ENCODE results near the gene RALB.

Gene RALB

GRCh38 chr2:120260736-120261135, 8.1 kb downstream of the RALB start:
- TF ChIP-seq USF1 (IDR thresholded peaks at IDR 0.05) (no peak), CREB1 (IDR thresholded peaks at IDR 0.05; ENCODE audit: low read depth) (no peak), YY1 (IDR thresholded peaks at IDR 0.05; ENCODE audit: low read depth) (no peak), EP300 (IDR thresholded peaks at IDR 0.05; ENCODE audit: borderline replicate concordance) (no peak), TCF12 (IDR thresholded peaks at IDR 0.05; ENCODE audit: low read depth) (no peak), ZBTB7A (IDR thresholded peaks at IDR 0.05; ENCODE audit: low read depth) (no peak), REST (IDR thresholded peaks at IDR 0.05; ENCODE audit: low read depth) (no peak), EGR1 (IDR thresholded peaks at IDR 0.05) (no peak), TAF1 (IDR thresholded peaks at IDR 0.05; ENCODE audit: low read depth) (no peak), NFIC (IDR thresholded peaks at IDR 0.05) (no peak), FOXM1 (IDR thresholded peaks at IDR 0.05; ENCODE audit: borderline replicate concordance, low read depth) (no peak), MAX (IDR thresholded peaks at IDR 0.05) (no peak), RAD21 (IDR thresholded peaks at IDR 0.05; ENCODE audit: low read depth) (no peak)

GRCh38 chr2:120261387-120262006, 8.8 kb downstream of the RALB start:
- no peak for TF ChIP-seq TEAD4 (IDR thresholded peaks at IDR 0.05)
- TF ChIP-seq REST (IDR thresholded peaks at IDR 0.05; ENCODE audit: low read depth), result no peak
- no peak for TF ChIP-seq USF1 (IDR thresholded peaks at IDR 0.05)
- no peak for TF ChIP-seq EP300 (IDR thresholded peaks at IDR 0.05; ENCODE audit: borderline replicate concordance)
- TF ChIP-seq YY1 (IDR thresholded peaks at IDR 0.05; ENCODE audit: low read depth), result no peak
- no peak for TF ChIP-seq CEBPB (IDR thresholded peaks at IDR 0.05)
- TF ChIP-seq CREB1 (IDR thresholded peaks at IDR 0.05; ENCODE audit: low read depth), result no peak
- TF ChIP-seq TCF12 (IDR thresholded peaks at IDR 0.05; ENCODE audit: low read depth), result no peak
- no peak for TF ChIP-seq EGR1 (IDR thresholded peaks at IDR 0.05)
- TF ChIP-seq RAD21 (IDR thresholded peaks at IDR 0.05; ENCODE audit: low read depth), result no peak
- no peak for TF ChIP-seq TAF1 (IDR thresholded peaks at IDR 0.05; ENCODE audit: low read depth)
- TF ChIP-seq FOXM1 (IDR thresholded peaks at IDR 0.05; ENCODE audit: borderline replicate concordance, low read depth), result no peak
- TF ChIP-seq ZBTB7A (IDR thresholded peaks at IDR 0.05; ENCODE audit: low read depth), result no peak
- no peak for TF ChIP-seq MAX (IDR thresholded peaks at IDR 0.05)
- no peak for TF ChIP-seq NFIC (IDR thresholded peaks at IDR 0.05)

- no peak for TF ChIP-seq TEAD4 (IDR thresholded peaks at IDR 0.05)
- no peak for TF ChIP-seq CEBPB (IDR thresholded peaks at IDR 0.05)
- TF ChIP-seq REST (IDR thresholded peaks at IDR 0.05; ENCODE audit: low read depth), result no peak
- no peak for TF ChIP-seq CREB1 (IDR thresholded peaks at IDR 0.05; ENCODE audit: low read depth)
- TF ChIP-seq TCF12 (IDR thresholded peaks at IDR 0.05; ENCODE audit: low read depth), result no peak
- TF ChIP-seq MAX (IDR thresholded peaks at IDR 0.05), result no peak
- no peak for TF ChIP-seq FOXM1 (IDR thresholded peaks at IDR 0.05; ENCODE audit: borderline replicate concordance, low read depth)
- TF ChIP-seq YY1 (IDR thresholded peaks at IDR 0.05; ENCODE audit: low read depth), result no peak
- no peak for TF ChIP-seq USF1 (IDR thresholded peaks at IDR 0.05)
- no peak for TF ChIP-seq TAF1 (IDR thresholded peaks at IDR 0.05; ENCODE audit: low read depth)
- TF ChIP-seq EP300 (IDR thresholded peaks at IDR 0.05; ENCODE audit: borderline replicate concordance), result no peak
- TF ChIP-seq EGR1 (IDR thresholded peaks at IDR 0.05), result no peak
- TF ChIP-seq ZBTB7A (IDR thresholded peaks at IDR 0.05; ENCODE audit: low read depth), result no peak
- no peak for TF ChIP-seq NFIC (IDR thresholded peaks at IDR 0.05)
Measured at GRCh38 chr2:120262150-120262549, 9.5 kb downstream of the RALB start.
